H9 (cell line): ENCODE measurements around the gene NRCAM. TPM values are rescaled to one million over a fixed set of nuclear protein-coding genes. Genes with fewer than 3 reads are reported as not detected.

ENCODE experiments used
- DNase-seq: peaks from one replicate; pipeline ENCODE4 v3.0.0-alpha.2; 2017
- H2AFZ ChIP-seq: one replicate; pipeline ENCODE4 v1.6.1; 2013; ENCODE audit warnings: mild to moderate bottlenecking, low read length, control low read depth, moderate library complexity
- H2AK5ac ChIP-seq: 2 replicates; pipeline ENCODE4 v1.6.1; 2013; ENCODE audit warnings: low read length, control low read depth, mixed read lengths; ENCODE audit not compliant: insufficient read length
- H2BK120ac ChIP-seq: one replicate; pipeline ENCODE4 v1.6.1; 2013; ENCODE audit warnings: low read depth, mild to moderate bottlenecking, low read length, control low read depth, inconsistent platforms; ENCODE audit not compliant: poor library complexity, severe bottlenecking
- H2BK12ac ChIP-seq: 2 replicates; pipeline ENCODE4 v1.6.1; 2013; ENCODE audit warnings: low read length, control low read depth, mixed read lengths, low read depth; ENCODE audit not compliant: insufficient read length
- H2BK15ac ChIP-seq: 2 replicates; pipeline ENCODE4 v1.6.1; 2013; ENCODE audit warnings: low read depth, low read length, control low read depth
- H2BK20ac ChIP-seq: one replicate; pipeline ENCODE4 v1.6.1; 2013; ENCODE audit warnings: low read depth, mild to moderate bottlenecking, low read length, control low read depth, inconsistent platforms; ENCODE audit not compliant: poor library complexity, severe bottlenecking
- H2BK5ac ChIP-seq: 2 replicates; pipeline ENCODE4 v1.6.1; 2013; ENCODE audit warnings: low read length, control low read depth, mixed read lengths; ENCODE audit not compliant: insufficient read length
- H3K14ac ChIP-seq: 2 replicates; pipeline ENCODE4 v1.6.1; 2013; ENCODE audit warnings: low read length, control low read depth; ENCODE audit not compliant: insufficient read depth
- H3K18ac ChIP-seq: 2 replicates; pipeline ENCODE4 v1.6.1; 2013; ENCODE audit warnings: low read depth, mild to moderate bottlenecking, mixed read lengths, low read length, control low read depth; ENCODE audit not compliant: insufficient read length
- H3K23ac ChIP-seq: 2 replicates; pipeline ENCODE4 v1.6.1; 2013; ENCODE audit warnings: low read length, control low read depth, mixed read lengths, low read depth; ENCODE audit not compliant: insufficient read length
- H3K23me2 ChIP-seq: 2 replicates; pipeline ENCODE4 v1.6.1; 2013; ENCODE audit warnings: low read depth, mild to moderate bottlenecking, mixed read lengths, low read length, control low read depth; ENCODE audit not compliant: insufficient read length, poor library complexity, severe bottlenecking
- H3K27ac ChIP-seq: 2 replicates; pipeline ENCODE4 v1.5.1; 2013; ENCODE audit warnings: low read length, control low read depth, mixed read lengths, low read depth; ENCODE audit not compliant: insufficient read length
- H3K27me3 ChIP-seq: 2 replicates; pipeline ENCODE4 v1.6.1; 2013; ENCODE audit warnings: low read length, control low read depth, inconsistent platforms; ENCODE audit not compliant: insufficient read depth
- H3K4ac ChIP-seq: 2 replicates; pipeline ENCODE4 v1.6.1; 2013; ENCODE audit warnings: low read depth, mild to moderate bottlenecking, control low read depth, inconsistent platforms, low read length, moderate library complexity
- H3K4me1 ChIP-seq: 2 replicates; pipeline ENCODE4 v1.6.1; 2013; ENCODE audit warnings: low read length, control low read depth, inconsistent platforms; ENCODE audit not compliant: insufficient read depth
- H3K4me2 ChIP-seq: 2 replicates; pipeline ENCODE4 v1.6.1; 2013; ENCODE audit warnings: low read length, control low read depth, mixed read lengths; ENCODE audit not compliant: insufficient read length, insufficient read depth
- H3K56ac ChIP-seq: 2 replicates; pipeline ENCODE4 v1.6.1; 2013; ENCODE audit warnings: low read depth, mild to moderate bottlenecking, mixed read lengths, low read length, control low read depth; ENCODE audit not compliant: insufficient read length
- H3K79me1 ChIP-seq: 2 replicates; pipeline ENCODE4 v1.6.1; 2013; ENCODE audit warnings: low read depth, mild to moderate bottlenecking, moderate library complexity, low read length, control low read depth, inconsistent platforms; ENCODE audit not compliant: insufficient read depth, poor library complexity, severe bottlenecking
- H3K79me2 ChIP-seq: 2 replicates; pipeline ENCODE4 v1.6.1; 2013; ENCODE audit warnings: low read length, control low read depth, inconsistent platforms; ENCODE audit not compliant: insufficient read depth
- H3K9ac ChIP-seq: 2 replicates; pipeline ENCODE4 v1.6.1; 2013; ENCODE audit warnings: low read length, control low read depth, mixed read lengths; ENCODE audit not compliant: insufficient read length; ENCODE audit errors: extremely low read depth
- H3K9me3 ChIP-seq: one replicate; pipeline ENCODE4 v1.6.1; 2013; ENCODE audit warnings: low read depth, low read length, inconsistent platforms; ENCODE audit not compliant: control insufficient read depth
- H3T11ph ChIP-seq: one replicate; pipeline ENCODE4 v1.6.1; 2013; ENCODE audit warnings: mild to moderate bottlenecking, low read length, control low read depth, inconsistent platforms
- H4K20me1 ChIP-seq: one replicate; pipeline ENCODE4 v1.6.1; 2013; ENCODE audit not compliant: control insufficient read depth, insufficient read length, insufficient read depth
- H4K5ac ChIP-seq: 2 replicates; pipeline ENCODE4 v1.6.1; 2013; ENCODE audit warnings: low read depth, mild to moderate bottlenecking, mixed read lengths, low read length, control low read depth; ENCODE audit not compliant: insufficient read length
- H4K8ac ChIP-seq: replicated peaks from 2 replicates; pipeline ENCODE4 v1.6.1; 2013; ENCODE audit warnings: low read length, control low read depth, mixed read lengths, low read depth; ENCODE audit not compliant: insufficient read length
- H4K91ac ChIP-seq: 2 replicates; pipeline ENCODE4 v1.6.1; 2013; ENCODE audit warnings: low read depth, mild to moderate bottlenecking, moderate library complexity, mixed read lengths, low read length, control low read depth; ENCODE audit not compliant: insufficient read length
- H3K27ac Mint-ChIP-seq, 3 experiments: 2 replicates in 2 of 3; 3 replicates in 1 of 3; pipeline ENCODE4 v1.8.0; 2020 to 2021; ENCODE audit warnings: mixed read lengths in 3 of 3, mild to moderate bottlenecking in 1 of 3, moderate library complexity in 1 of 3
- H3K27me3 Mint-ChIP-seq: 2 replicates; pipeline ENCODE4 v1.8.0; 2021; ENCODE audit warnings: low read depth, mild to moderate bottlenecking, moderate library complexity, mixed read lengths
- H3K36me3 Mint-ChIP-seq, 3 experiments: 2 replicates in 2 of 3; 3 replicates in 1 of 3; pipeline ENCODE4 v1.8.0; 2020 to 2021; ENCODE audit warnings: low read depth in 3 of 3, mixed read lengths in 3 of 3; ENCODE audit not compliant: insufficient read depth in 1 of 3
- H3K4me1 Mint-ChIP-seq, 2 experiments: 2 replicates each; pipeline ENCODE4 v1.8.0; 2020; ENCODE audit warnings: mixed read lengths in 2 of 2
- H3K4me3 Mint-ChIP-seq, 2 experiments: 2 replicates in 1 of 2; 3 replicates in 1 of 2; pipeline ENCODE4 v1.8.0; 2020 to 2021; ENCODE audit warnings: mild to moderate bottlenecking in 2 of 2, mixed read lengths in 2 of 2, moderate library complexity in 1 of 2
- H3K9me3 Mint-ChIP-seq, 2 experiments: 2 replicates in 1 of 2; 3 replicates in 1 of 2; pipeline ENCODE4 v1.8.0; 2020; ENCODE audit warnings: mild to moderate bottlenecking in 2 of 2, mixed read lengths in 2 of 2, moderate library complexity in 1 of 2
- CTCF ChIP-seq: fragments of 200-600 bp; sonication (generic); conservative IDR thresholded peaks from 3 replicates; pipeline ENCODE4 v1.8.0; 2021; ENCODE audit warnings: antibody characterized with exemption, mild to moderate bottlenecking
- WGBS: extraction: QIAGEN DNeasy Blood & Tissue Kit; methylation state at CpG from one replicate; pipeline ENCODE4 v1.1.7; 2013; ENCODE audit warnings: missing lambda C conversion rate, low lambda C conversion rate, mixed read lengths; ENCODE audit not compliant: insufficient read length; ENCODE audit errors: extremely low coverage; 5-methylcytosine and 5-hydroxymethylcytosine counted together
- total RNA-seq: library from RNA; stranded (reverse); gene quantifications from 2 replicates; pipeline ENCODE4 v1.2.1, GENCODE V29; 2021

NRCAM gene
- total RNA-seq, 1 experiment from 2014 or later = 2.3 TPM

- Histone ChIP-seq H4K8ac (no peak overlapping the region), H3K9ac (no peak overlapping the region), H3K4ac (no peak overlapping the region), H2AK5ac (no peak overlapping the region), H3K27ac (no peak overlapping the region), H3K4me2 (no peak overlapping the region), H4K20me1 (no peaks in the 10 kb centered on the region), H3K4me1 (no peaks in the 10 kb centered on the region; the same call in 1 of the 2 replicates), H3T11ph (no peak overlapping the region), H2AFZ (no peak overlapping the region), H3K23ac (no peak overlapping the region), H4K5ac (no peak overlapping the region), H3K14ac (no peak overlapping the region), H2BK20ac (no peak overlapping the region), H3K56ac (no peak overlapping the region), H3K23me2 (no peaks in the 10 kb centered on the region), H2BK5ac (no peak overlapping the region), H3K27me3 (no peaks in the 10 kb centered on the region), H2BK120ac (no peak overlapping the region), H3K9me3 (no peaks in the 10 kb centered on the region), H2BK15ac (no peak overlapping the region), H3K18ac (no peak overlapping the region), H4K91ac (no peak overlapping the region), H3K79me2 (no peaks in the 10 kb centered on the region), H2BK12ac (no peak overlapping the region), H3K79me1 (no peaks in the 10 kb centered on the region)
- Mint-ChIP-seq H3K4me1 (peaks cover 0 to 5% of the 10 kb centered on the region in 2 experiments; a peak in 2 of 4 replicates), H3K36me3 (no peaks in the 10 kb centered on the region), H3K27me3 (no peaks in the 10 kb centered on the region), H3K4me3 (no peak overlapping the region), H3K9me3 (no peaks in the 10 kb centered on the region), H3K27ac (no peak overlapping the region; a peak in 1 of 7 replicates)
- no CpG with 5 or more reads among the region's 4 CpGs for WGBS
- no peak for TF ChIP-seq CTCF
- DNase-seq = no peak
Observed at GRCh38 chr7:108424013-108424412, 32.2 kb downstream of the NRCAM start.
